Small intestine (tissue), 7 donors: ENCODE data around the gene PGAP3. TPM values are rescaled to one million over a fixed set of nuclear protein-coding genes. Genes with fewer than 3 reads are reported as not detected.
"Not testable (repeated sequence)": the region's sequence is repeated elsewhere in the genome, so short reads cannot be mapped to it uniquely, and the experiment has no call there.

ENCODE experiments used
- DNase-seq, 2 donors: peaks; one replicate each; pipeline versions ENCODE4 v3.0.0 to v3.0.0-alpha.2; 2013
- FAIRE-seq: peaks from 2 replicates; lab custom pipeline; 2012; peaks lifted over from hg19 to GRCh38; lab: Jason Lieb, UNC
- H3K27ac ChIP-seq, 3 donors: one replicate each; pipeline ENCODE4 v1.5.1; 2013; ENCODE audit warnings: low read length in 2 of 3, mild to moderate bottlenecking in 2 of 3, control low read depth in 1 of 3, inconsistent platforms in 1 of 3, low read depth in 1 of 3, moderate library complexity in 1 of 3
- H3K27me3 ChIP-seq, 3 donors: one replicate each; pipeline ENCODE4 v1.6.1; 2013; ENCODE audit warnings: low read length in 3 of 3, inconsistent platforms in 1 of 3; ENCODE audit not compliant: control insufficient read depth in 3 of 3, insufficient read depth in 3 of 3
- H3K36me3 ChIP-seq, 3 donors: one replicate each; pipeline ENCODE4 v1.6.1; 2013; ENCODE audit warnings: low read length in 3 of 3, inconsistent platforms in 1 of 3, low read depth in 1 of 3, mild to moderate bottlenecking in 1 of 3, moderate library complexity in 1 of 3; ENCODE audit not compliant: control insufficient read depth in 3 of 3, insufficient read depth in 2 of 3
- H3K4me1 ChIP-seq, 3 donors: one replicate each; pipeline ENCODE4 v1.6.1; 2013; ENCODE audit warnings: low read length in 2 of 3, inconsistent platforms in 1 of 3, low read depth in 1 of 3, mild to moderate bottlenecking in 1 of 3, moderate library complexity in 1 of 3; ENCODE audit not compliant: control insufficient read depth in 3 of 3, insufficient read depth in 2 of 3
- H3K4me3 ChIP-seq, 3 donors: one replicate each; pipeline ENCODE4 v1.5.1; 2013; ENCODE audit warnings: low read length in 3 of 3, control low read depth in 1 of 3, inconsistent platforms in 1 of 3, low read depth in 1 of 3, mild to moderate bottlenecking in 1 of 3, moderate library complexity in 1 of 3
- H3K9me3 ChIP-seq, 2 donors: one replicate each; pipeline ENCODE4 v1.6.1; 2013; ENCODE audit warnings: low read depth in 1 of 2, low read length in 1 of 2; ENCODE audit not compliant: control insufficient read depth in 2 of 2, insufficient read depth in 1 of 2
- WGBS, 3 donors: extraction: QIAGEN DNeasy Blood & Tissue Kit; methylation state at CpG; one replicate each; pipeline ENCODE4 v1.1.7; 2013; 5-methylcytosine and 5-hydroxymethylcytosine counted together
- polyA plus RNA-seq, 4 donors: library from polyadenylated mRNA; stranded (reverse) in 3 of 4; unstranded in 1 of 4; fragments of 200-250 nt in 3 of 4; fragments of 120-200 nt in 1 of 4; gene quantifications; one replicate each; pipeline versions ENCODE4 v1.2.1 to v1.2.3, GENCODE V29; 2013
- donor health status: healthy with polysubstance abuse.
- donor health status: control.
- donor health status: control.
- donor health status: Bipolar disorder and iron deficiency.
- donor health status: healthy.

The PGAP3 gene
- polyA plus RNA-seq, 4 donors, result 20.6 to 41.1 (median 28.6) TPM

GRCh38 chr17:39702901-39703893, 15.3 kb upstream of the PGAP3 start:
- FAIRE-seq (no peak), DNase-seq (peak in 1 of 2 donors; percentile 45)
- Histone ChIP-seq H3K9me3 (no peaks in the 10 kb centered on the region), H3K36me3 (peaks cover 0 to 61% (median 0%) of the 10 kb centered on the region in 3 donors), H3K4me3 (peak overlapping the region in 1 of 3 donors; percentile 21), H3K4me1 (peaks cover 9 to 55% (median 14%) of the 10 kb centered on the region in 3 donors), H3K27ac (peak overlapping the region; percentile 22 to 60 (median 31)), H3K27me3 (no peaks in the 10 kb centered on the region)
- WGBS, 3 donors, result 27 to 49% (median 49%) methylated on average over 10 to 12 of the region's 12 CpGs

GRCh38 chr17:39701784-39702422, 14.0 kb upstream of the PGAP3 start:
- WGBS, 3 donors, result 34 to 51% (median 49%) methylated on average over 4 of the region's 4 CpGs
- Histone ChIP-seq H3K9me3 (no peaks in the 10 kb centered on the region), H3K27ac (peak overlapping the region in 2 of 3 donors; percentile 3 to 91), H3K4me3 (peak overlapping the region in 1 of 3 donors; percentile 87), H3K27me3 (no peaks in the 10 kb centered on the region), H3K36me3 (peaks cover 0 to 48% (median 0%) of the 10 kb centered on the region in 3 donors), H3K4me1 (peaks cover 9 to 55% (median 13%) of the 10 kb centered on the region in 3 donors)
- DNase-seq (no peak), FAIRE-seq (no peak)

- peaks cover 9 to 56% (median 11%) of the 10 kb centered on the region in 3 donors for H3K4me1 ChIP-seq
- H3K9me3 ChIP-seq, result no peaks in the 10 kb centered on the region
- FAIRE-seq (no peak), DNase-seq (peak; percentile 91 to 95)
- peaks cover 0 to 41% (median 0%) of the 10 kb centered on the region in 3 donors for H3K36me3 ChIP-seq
- peak overlapping the region; percentile 91 to 99 (median 97) for H3K27ac ChIP-seq
- peak overlapping the region; percentile 69 to 90 (median 87) for H3K4me3 ChIP-seq
- WGBS, 3 donors, result 8 to 28% (median 14%) methylated on average over 10 of the region's 10 CpGs
- no peaks in the 10 kb centered on the region for H3K27me3 ChIP-seq
Measured at GRCh38 chr17:39701012-39701783, 13.3 kb upstream of the PGAP3 start.

- H3K9me3 ChIP-seq, result no peaks in the 10 kb centered on the region
- peaks cover 8 to 54% (median 17%) of the 10 kb centered on the region in 3 donors for H3K4me1 ChIP-seq
- H3K27ac ChIP-seq, result peak overlapping the region; percentile 91 to 99 (median 97)
- FAIRE-seq, result no peak
- no peaks in the 10 kb centered on the region for H3K27me3 ChIP-seq
- DNase-seq, result peak in 1 of 2 donors; percentile 68
- 2 to 4% (median 3%) methylated on average over 48 to 57 of the region's 57 CpGs for WGBS, 3 donors
- H3K4me3 ChIP-seq, result peak overlapping the region; percentile 69 to 90 (median 87)
- peaks cover 0 to 35% (median 0%) of the 10 kb centered on the region in 3 donors for H3K36me3 ChIP-seq
Measured at GRCh38 chr17:39700148-39700987, 12.5 kb upstream of the PGAP3 start.

GRCh38 chr17:39699818-39700147, 11.9 kb upstream of the PGAP3 start, which contains the start of gene ERBB2:
ERBB2 (plus strand) TSS chr17:39700064; CDS start chr17:39700239, 175 bp downstream.
- H3K36me3 ChIP-seq, result peaks cover 0 to 29% (median 0%) of the 10 kb centered on the region in 3 donors
- H3K27ac ChIP-seq, result peak within 1 kb of the TSS; percentile 91 to 99 (median 97)
- 3 to 8% (median 7%) methylated on average over 12 to 20 of the region's 20 CpGs for WGBS, 3 donors
- no peaks in the 10 kb centered on the region for H3K27me3 ChIP-seq
- peaks cover 6 to 54% (median 12%) of the 10 kb centered on the region in 3 donors for H3K4me1 ChIP-seq
- H3K9me3 ChIP-seq, result no peaks in the 10 kb centered on the region
- FAIRE-seq (no peak), DNase-seq (peak; percentile 91 to 93)
- H3K4me3 ChIP-seq, result peak within 1 kb of the TSS; percentile 69 to 90 (median 87)

- H3K36me3 ChIP-seq, result peaks cover 0 to 24% (median 0%) of the 10 kb centered on the region in 3 donors
- H3K4me1 ChIP-seq, result peaks cover 6 to 57% (median 11%) of the 10 kb centered on the region in 3 donors
- H3K4me3 ChIP-seq, result peak overlapping the region; percentile 69 to 90 (median 87)
- 39 to 48% (median 45%) methylated on average over 11 of the region's 11 CpGs for WGBS, 3 donors
- peak overlapping the region; percentile 91 to 99 (median 97) for H3K27ac ChIP-seq
- not testable (repeated sequence) for H3K9me3 ChIP-seq, H3K27me3 ChIP-seq, FAIRE-seq, DNase-seq
Measured at GRCh38 chr17:39699157-39699817, 11.4 kb upstream of the PGAP3 start.

GRCh38 chr17:39697961-39698360, 10.1 kb upstream of the PGAP3 start:
- Histone ChIP-seq H3K36me3 (peaks cover 0 to 12% (median 0%) of the 10 kb centered on the region in 3 donors), H3K4me1 (peaks cover 6 to 54% (median 8%) of the 10 kb centered on the region in 3 donors), H3K4me3 (no peak overlapping the region), H3K27ac (no peak overlapping the region), H3K9me3 (no peaks in the 10 kb centered on the region), H3K27me3 (no peaks in the 10 kb centered on the region)
- 87 to 97% (median 95%) methylated on average over 5 of the region's 5 CpGs for WGBS, 3 donors
- FAIRE-seq (no peak), DNase-seq (no peak)
